Activated B cell treated with CpG ODN at 0.5 μM for 24 hours (primary cell): ENCODE results near the gene PHKA2. TPM values are rescaled to one million over a fixed set of nuclear protein-coding genes. Genes with fewer than 3 reads are reported as not detected.

Source experiments
- ATAC-seq: fragments of 200-7000 bp; cut with Tn5 transposase; one replicate; pipeline ENCODE4 v1.10.0; 2021; ENCODE audit warnings: low read depth, mild to moderate bottlenecking, moderate library complexity
- CTCF ChIA-PET: fragments of 350-600 bp; sonication (Branson Sonifier 250); formaldehyde crosslinking; loops from one replicate; lab custom pipeline; 2021; ENCODE audit warnings: antibody characterized with exemption; lab: Charles Lee
- POLR2A ChIA-PET: fragments of 350-600 bp; sonication (Branson Sonifier 250); formaldehyde crosslinking; loops from one replicate; lab custom pipeline; 2021; ENCODE audit warnings: antibody characterized with exemption; lab: Charles Lee
- DNase-seq: peaks from one replicate; pipeline ENCODE4 v3.0.0; 2022
- H3K27ac Mint-ChIP-seq: one replicate; pipeline ENCODE4 v1.8.0; 2020; ENCODE audit warnings: mixed read lengths
- H3K27me3 Mint-ChIP-seq: one replicate; pipeline ENCODE4 v1.8.0; 2021; ENCODE audit warnings: mixed read lengths
- H3K36me3 Mint-ChIP-seq: one replicate; pipeline ENCODE4 v1.8.0; 2021; ENCODE audit warnings: low read depth, mixed read lengths
- H3K4me1 Mint-ChIP-seq: one replicate; pipeline ENCODE4 v1.8.0; 2021; ENCODE audit warnings: mixed read lengths
- H3K4me3 Mint-ChIP-seq: one replicate; pipeline ENCODE4 v1.8.0; 2020; ENCODE audit warnings: mild to moderate bottlenecking, mixed read lengths
- H3K9me3 Mint-ChIP-seq: one replicate; pipeline ENCODE4 v1.8.0; 2020; ENCODE audit warnings: mixed read lengths
- intact Hi-C: fragments of 100-400 bp; cut with micrococcal nuclease; formaldehyde crosslinking; loops from one replicate; pipeline ENCODE4 v1.15.1; 2024
- total RNA-seq: library from RNA; stranded (reverse); gene quantifications from 2 replicates; pipeline ENCODE4 v1.2.3, GENCODE V29; 2022
- TF ChIP-seq, protein P1 (sequence below): fragments of 200-600 bp; IDR thresholded peaks from one replicate; pipeline ENCODE4 v1.8.0; 2022; ENCODE audit warnings: antibody characterized with exemption, mild to moderate bottlenecking

Gene PHKA2
- total RNA-seq, 1 donor from 2014 or later = 41.9 TPM

DNA sequence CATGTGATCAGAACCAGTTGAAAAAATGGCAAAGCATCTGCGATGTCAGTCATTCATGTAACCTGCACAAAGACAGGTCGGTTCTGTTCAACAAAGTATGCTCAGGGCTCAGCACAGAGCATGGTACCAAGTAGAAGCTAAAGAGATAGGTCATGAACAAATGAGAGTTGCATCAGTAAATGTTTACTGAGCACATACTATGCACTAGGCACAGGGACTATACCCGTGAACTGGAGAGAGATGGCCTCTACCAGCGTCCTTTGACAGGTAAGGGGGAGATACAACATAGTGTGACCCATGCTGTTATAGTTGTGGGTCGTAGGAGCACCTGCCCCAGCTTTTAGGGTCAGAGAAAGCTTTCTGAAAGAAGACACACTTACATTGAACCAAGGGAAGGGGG, 46.7 kb downstream of the PHKA2 start:
- intact Hi-C loops = no loop called here
- ChIA-PET CTCF (no interaction called here), POLR2A (no interaction called here)
- Mint-ChIP-seq H3K4me3 (no peak overlapping the region), H3K9me3 (no peaks in the 10 kb centered on the region), H3K36me3 (peaks cover 54% of the 10 kb centered on the region), H3K27me3 (no peaks in the 10 kb centered on the region), H3K4me1 (no peaks in the 10 kb centered on the region), H3K27ac (no peak overlapping the region)
- DNase-seq (no peak), ATAC-seq (no peak)
- TF ChIP-seq, protein P1, sequence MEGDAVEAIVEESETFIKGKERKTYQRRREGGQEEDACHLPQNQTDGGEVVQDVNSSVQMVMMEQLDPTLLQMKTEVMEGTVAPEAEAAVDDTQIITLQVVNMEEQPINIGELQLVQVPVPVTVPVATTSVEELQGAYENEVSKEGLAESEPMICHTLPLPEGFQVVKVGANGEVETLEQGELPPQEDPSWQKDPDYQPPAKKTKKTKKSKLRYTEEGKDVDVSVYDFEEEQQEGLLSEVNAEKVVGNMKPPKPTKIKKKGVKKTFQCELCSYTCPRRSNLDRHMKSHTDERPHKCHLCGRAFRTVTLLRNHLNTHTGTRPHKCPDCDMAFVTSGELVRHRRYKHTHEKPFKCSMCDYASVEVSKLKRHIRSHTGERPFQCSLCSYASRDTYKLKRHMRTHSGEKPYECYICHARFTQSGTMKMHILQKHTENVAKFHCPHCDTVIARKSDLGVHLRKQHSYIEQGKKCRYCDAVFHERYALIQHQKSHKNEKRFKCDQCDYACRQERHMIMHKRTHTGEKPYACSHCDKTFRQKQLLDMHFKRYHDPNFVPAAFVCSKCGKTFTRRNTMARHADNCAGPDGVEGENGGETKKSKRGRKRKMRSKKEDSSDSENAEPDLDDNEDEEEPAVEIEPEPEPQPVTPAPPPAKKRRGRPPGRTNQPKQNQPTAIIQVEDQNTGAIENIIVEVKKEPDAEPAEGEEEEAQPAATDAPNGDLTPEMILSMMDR = no peak

DNA sequence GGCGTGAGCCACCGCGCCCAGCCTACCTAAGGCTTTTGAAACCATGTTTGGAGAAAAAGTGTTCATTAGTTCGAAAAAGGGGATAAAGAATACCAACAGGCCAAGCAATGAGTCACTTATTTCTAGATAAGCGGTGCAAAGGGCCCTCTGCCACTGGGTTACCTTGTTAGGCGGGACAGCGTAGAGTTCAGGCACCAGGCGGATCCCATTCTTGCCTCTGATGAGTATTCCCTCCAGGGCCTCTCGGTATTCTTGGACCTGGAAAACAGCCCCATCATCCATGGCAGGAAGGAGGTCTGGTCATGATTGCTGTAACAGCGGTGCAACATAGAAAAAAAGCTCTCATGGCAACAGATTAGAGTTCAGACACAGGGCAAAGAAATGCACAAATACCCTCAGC, 48.0 kb downstream of the PHKA2 start:
- no peaks in the 10 kb centered on the region for H3K27me3 Mint-ChIP-seq
- no peak overlapping the region for H3K27ac Mint-ChIP-seq
- H3K4me3 Mint-ChIP-seq = no peak overlapping the region
- ChIA-PET CTCF (no interaction called here), POLR2A (no interaction called here)
- TF ChIP-seq, protein P1 = no peak
- peaks cover 47% of the 10 kb centered on the region for H3K36me3 Mint-ChIP-seq
- no peaks in the 10 kb centered on the region for H3K9me3 Mint-ChIP-seq
- DNase-seq (no peak), ATAC-seq (no peak)
- intact Hi-C loops = no loop called here
- no peaks in the 10 kb centered on the region for H3K4me1 Mint-ChIP-seq

DNA sequence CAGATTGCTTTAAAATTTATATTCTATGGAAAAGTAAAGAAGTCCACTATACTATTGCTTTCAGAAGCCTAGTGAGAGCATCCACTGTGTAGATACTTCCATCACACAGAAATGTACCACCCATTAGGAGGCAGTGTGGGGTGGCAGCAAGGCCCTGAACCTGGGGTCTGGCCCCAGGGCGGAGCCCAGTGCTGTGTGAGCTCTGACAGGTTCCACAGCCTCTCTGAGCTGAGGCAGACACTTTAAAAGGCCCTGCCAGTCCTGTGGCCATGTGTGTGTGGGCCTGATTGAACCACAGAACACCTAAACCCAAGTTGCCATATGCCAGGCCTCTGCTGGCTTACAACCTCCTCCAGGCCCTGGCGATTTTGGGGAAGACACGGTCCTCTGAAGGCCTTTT, 49.2 kb downstream of the PHKA2 start:
- Mint-ChIP-seq H3K27me3 (no peaks in the 10 kb centered on the region), H3K27ac (no peak overlapping the region)
- ATAC-seq = no peak

DNA sequence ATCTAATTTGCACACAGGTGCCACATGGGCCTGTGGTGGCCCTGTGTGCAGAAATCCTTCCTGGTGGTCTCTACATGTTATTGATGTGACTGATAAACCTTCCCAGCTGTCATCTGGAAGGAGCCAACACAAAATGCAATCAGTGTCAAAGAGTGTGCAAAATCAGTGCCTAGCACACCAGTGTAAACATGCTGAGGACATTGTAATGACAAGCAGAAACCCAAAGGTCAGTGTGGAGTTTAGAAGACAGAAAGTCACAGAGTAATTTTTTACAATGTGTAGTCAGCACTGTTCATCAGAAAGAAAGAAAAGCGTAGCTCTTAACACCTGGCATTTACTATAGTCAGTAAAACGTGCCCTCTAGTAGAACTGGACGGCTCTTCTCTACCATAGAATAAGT, 50.3 kb downstream of the PHKA2 start:
- Mint-ChIP-seq H3K36me3 (peaks cover 47% of the 10 kb centered on the region), H3K4me3 (no peak overlapping the region), H3K27me3 (no peaks in the 10 kb centered on the region), H3K4me1 (no peaks in the 10 kb centered on the region), H3K27ac (no peak overlapping the region), H3K9me3 (no peaks in the 10 kb centered on the region)
- ATAC-seq (no peak), DNase-seq (no peak)
- ChIA-PET CTCF (no interaction called here), POLR2A (no interaction called here)
- intact Hi-C loops = no loop called here
- TF ChIP-seq, protein P1 = no peak

More for the DNA sequence above, 49.2 kb downstream of the PHKA2 start:
- peaks cover 47% of the 10 kb centered on the region for H3K36me3 Mint-ChIP-seq
- POLR2A ChIA-PET = no interaction called here
- intact Hi-C loops = no loop called here
- no peaks in the 10 kb centered on the region for H3K4me1 Mint-ChIP-seq
- no peak for DNase-seq
- H3K9me3 Mint-ChIP-seq = no peaks in the 10 kb centered on the region
- H3K4me3 Mint-ChIP-seq = no peak overlapping the region
- TF ChIP-seq, protein P1 = no peak
- CTCF ChIA-PET = no interaction called here

DNA sequence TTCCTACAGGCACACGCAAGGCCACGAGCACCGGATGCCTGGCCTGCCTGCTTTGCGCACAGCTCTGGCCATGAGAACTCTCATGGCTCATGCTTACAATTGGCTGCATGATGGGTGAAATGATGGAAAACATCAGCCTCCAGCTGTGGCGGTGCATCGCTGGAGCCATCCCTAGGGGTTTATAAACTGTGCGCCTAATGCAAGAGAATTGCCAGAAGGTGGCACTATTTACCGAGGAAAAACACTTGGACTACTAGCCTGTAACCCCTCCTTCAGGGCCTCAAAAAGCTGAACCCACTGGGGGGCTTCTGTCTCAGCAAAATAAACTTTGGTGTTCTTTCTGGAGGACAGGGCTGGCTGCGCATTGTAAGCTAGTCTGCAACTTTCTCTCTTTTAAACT, 51.9 kb downstream of the PHKA2 start:
- ChIA-PET POLR2A (no interaction called here), CTCF (no interaction called here)
- Mint-ChIP-seq H3K9me3 (no peaks in the 10 kb centered on the region), H3K4me3 (no peak overlapping the region), H3K4me1 (no peaks in the 10 kb centered on the region), H3K27ac (no peak overlapping the region), H3K27me3 (no peaks in the 10 kb centered on the region), H3K36me3 (peaks cover 40% of the 10 kb centered on the region)
- DNase-seq (no peak), ATAC-seq (no peak)
- intact Hi-C loops = no loop called here
- TF ChIP-seq, protein P1 = no peak
